H9 (cell line): Measurements from ENCODE around the gene AKR1E2. TPM values are rescaled to one million over a fixed set of nuclear protein-coding genes. Genes with fewer than 3 reads are reported as not detected.

ENCODE experiments used
- DNase-seq: peaks from one replicate; pipeline ENCODE4 v3.0.0-alpha.2; 2017
- H2AFZ ChIP-seq: one replicate; pipeline ENCODE4 v1.6.1; 2013; ENCODE audit warnings: mild to moderate bottlenecking, low read length, control low read depth, moderate library complexity
- H2AK5ac ChIP-seq: 2 replicates; pipeline ENCODE4 v1.6.1; 2013; ENCODE audit warnings: low read length, control low read depth, mixed read lengths; ENCODE audit not compliant: insufficient read length
- H2BK120ac ChIP-seq: one replicate; pipeline ENCODE4 v1.6.1; 2013; ENCODE audit warnings: low read depth, mild to moderate bottlenecking, low read length, control low read depth, inconsistent platforms; ENCODE audit not compliant: poor library complexity, severe bottlenecking
- H2BK12ac ChIP-seq: 2 replicates; pipeline ENCODE4 v1.6.1; 2013; ENCODE audit warnings: low read length, control low read depth, mixed read lengths, low read depth; ENCODE audit not compliant: insufficient read length
- H2BK15ac ChIP-seq: 2 replicates; pipeline ENCODE4 v1.6.1; 2013; ENCODE audit warnings: low read depth, low read length, control low read depth
- H2BK20ac ChIP-seq: one replicate; pipeline ENCODE4 v1.6.1; 2013; ENCODE audit warnings: low read depth, mild to moderate bottlenecking, low read length, control low read depth, inconsistent platforms; ENCODE audit not compliant: poor library complexity, severe bottlenecking
- H2BK5ac ChIP-seq: 2 replicates; pipeline ENCODE4 v1.6.1; 2013; ENCODE audit warnings: low read length, control low read depth, mixed read lengths; ENCODE audit not compliant: insufficient read length
- H3K14ac ChIP-seq: 2 replicates; pipeline ENCODE4 v1.6.1; 2013; ENCODE audit warnings: low read length, control low read depth; ENCODE audit not compliant: insufficient read depth
- H3K18ac ChIP-seq: 2 replicates; pipeline ENCODE4 v1.6.1; 2013; ENCODE audit warnings: low read depth, mild to moderate bottlenecking, mixed read lengths, low read length, control low read depth; ENCODE audit not compliant: insufficient read length
- H3K23ac ChIP-seq: 2 replicates; pipeline ENCODE4 v1.6.1; 2013; ENCODE audit warnings: low read length, control low read depth, mixed read lengths, low read depth; ENCODE audit not compliant: insufficient read length
- H3K23me2 ChIP-seq: 2 replicates; pipeline ENCODE4 v1.6.1; 2013; ENCODE audit warnings: low read depth, mild to moderate bottlenecking, mixed read lengths, low read length, control low read depth; ENCODE audit not compliant: insufficient read length, poor library complexity, severe bottlenecking
- H3K27ac ChIP-seq: 2 replicates; pipeline ENCODE4 v1.5.1; 2013; ENCODE audit warnings: low read length, control low read depth, mixed read lengths, low read depth; ENCODE audit not compliant: insufficient read length
- H3K27me3 ChIP-seq: 2 replicates; pipeline ENCODE4 v1.6.1; 2013; ENCODE audit warnings: low read length, control low read depth, inconsistent platforms; ENCODE audit not compliant: insufficient read depth
- H3K4ac ChIP-seq: 2 replicates; pipeline ENCODE4 v1.6.1; 2013; ENCODE audit warnings: low read depth, mild to moderate bottlenecking, control low read depth, inconsistent platforms, low read length, moderate library complexity
- H3K4me1 ChIP-seq: 2 replicates; pipeline ENCODE4 v1.6.1; 2013; ENCODE audit warnings: low read length, control low read depth, inconsistent platforms; ENCODE audit not compliant: insufficient read depth
- H3K4me2 ChIP-seq: 2 replicates; pipeline ENCODE4 v1.6.1; 2013; ENCODE audit warnings: low read length, control low read depth, mixed read lengths; ENCODE audit not compliant: insufficient read length, insufficient read depth
- H3K56ac ChIP-seq: 2 replicates; pipeline ENCODE4 v1.6.1; 2013; ENCODE audit warnings: low read depth, mild to moderate bottlenecking, mixed read lengths, low read length, control low read depth; ENCODE audit not compliant: insufficient read length
- H3K79me1 ChIP-seq: 2 replicates; pipeline ENCODE4 v1.6.1; 2013; ENCODE audit warnings: low read depth, mild to moderate bottlenecking, moderate library complexity, low read length, control low read depth, inconsistent platforms; ENCODE audit not compliant: insufficient read depth, poor library complexity, severe bottlenecking
- H3K79me2 ChIP-seq: 2 replicates; pipeline ENCODE4 v1.6.1; 2013; ENCODE audit warnings: low read length, control low read depth, inconsistent platforms; ENCODE audit not compliant: insufficient read depth
- H3K9ac ChIP-seq: 2 replicates; pipeline ENCODE4 v1.6.1; 2013; ENCODE audit warnings: low read length, control low read depth, mixed read lengths; ENCODE audit not compliant: insufficient read length; ENCODE audit errors: extremely low read depth
- H3K9me3 ChIP-seq: one replicate; pipeline ENCODE4 v1.6.1; 2013; ENCODE audit warnings: low read depth, low read length, inconsistent platforms; ENCODE audit not compliant: control insufficient read depth
- H3T11ph ChIP-seq: one replicate; pipeline ENCODE4 v1.6.1; 2013; ENCODE audit warnings: mild to moderate bottlenecking, low read length, control low read depth, inconsistent platforms
- H4K20me1 ChIP-seq: one replicate; pipeline ENCODE4 v1.6.1; 2013; ENCODE audit not compliant: control insufficient read depth, insufficient read length, insufficient read depth
- H4K5ac ChIP-seq: 2 replicates; pipeline ENCODE4 v1.6.1; 2013; ENCODE audit warnings: low read depth, mild to moderate bottlenecking, mixed read lengths, low read length, control low read depth; ENCODE audit not compliant: insufficient read length
- H4K8ac ChIP-seq: replicated peaks from 2 replicates; pipeline ENCODE4 v1.6.1; 2013; ENCODE audit warnings: low read length, control low read depth, mixed read lengths, low read depth; ENCODE audit not compliant: insufficient read length
- H4K91ac ChIP-seq: 2 replicates; pipeline ENCODE4 v1.6.1; 2013; ENCODE audit warnings: low read depth, mild to moderate bottlenecking, moderate library complexity, mixed read lengths, low read length, control low read depth; ENCODE audit not compliant: insufficient read length
- H3K27ac Mint-ChIP-seq, 3 experiments: 2 replicates in 2 of 3; 3 replicates in 1 of 3; pipeline ENCODE4 v1.8.0; 2020 to 2021; ENCODE audit warnings: mixed read lengths in 3 of 3, mild to moderate bottlenecking in 1 of 3, moderate library complexity in 1 of 3
- H3K27me3 Mint-ChIP-seq: 2 replicates; pipeline ENCODE4 v1.8.0; 2021; ENCODE audit warnings: low read depth, mild to moderate bottlenecking, moderate library complexity, mixed read lengths
- H3K36me3 Mint-ChIP-seq, 3 experiments: 2 replicates in 2 of 3; 3 replicates in 1 of 3; pipeline ENCODE4 v1.8.0; 2020 to 2021; ENCODE audit warnings: low read depth in 3 of 3, mixed read lengths in 3 of 3; ENCODE audit not compliant: insufficient read depth in 1 of 3
- H3K4me1 Mint-ChIP-seq, 2 experiments: 2 replicates each; pipeline ENCODE4 v1.8.0; 2020; ENCODE audit warnings: mixed read lengths in 2 of 2
- H3K4me3 Mint-ChIP-seq, 2 experiments: 2 replicates in 1 of 2; 3 replicates in 1 of 2; pipeline ENCODE4 v1.8.0; 2020 to 2021; ENCODE audit warnings: mild to moderate bottlenecking in 2 of 2, mixed read lengths in 2 of 2, moderate library complexity in 1 of 2
- H3K9me3 Mint-ChIP-seq, 2 experiments: 2 replicates in 1 of 2; 3 replicates in 1 of 2; pipeline ENCODE4 v1.8.0; 2020; ENCODE audit warnings: mild to moderate bottlenecking in 2 of 2, mixed read lengths in 2 of 2, moderate library complexity in 1 of 2
- WGBS: extraction: QIAGEN DNeasy Blood & Tissue Kit; methylation state at CpG from one replicate; pipeline ENCODE4 v1.1.7; 2013; ENCODE audit warnings: missing lambda C conversion rate, low lambda C conversion rate, mixed read lengths; ENCODE audit not compliant: insufficient read length; ENCODE audit errors: extremely low coverage; 5-methylcytosine and 5-hydroxymethylcytosine counted together
- total RNA-seq: library from RNA; stranded (reverse); gene quantifications from 2 replicates; pipeline ENCODE4 v1.2.1, GENCODE V29; 2021
- TF ChIP-seq, protein P1 (sequence below): fragments of 200-600 bp; sonication (generic); conservative IDR thresholded peaks from 3 replicates; pipeline ENCODE4 v1.8.0; 2021; ENCODE audit warnings: antibody characterized with exemption, mild to moderate bottlenecking

The AKR1E2 gene
- total RNA-seq, 1 experiment from 2014 or later, result 2.2 TPM

DNA sequence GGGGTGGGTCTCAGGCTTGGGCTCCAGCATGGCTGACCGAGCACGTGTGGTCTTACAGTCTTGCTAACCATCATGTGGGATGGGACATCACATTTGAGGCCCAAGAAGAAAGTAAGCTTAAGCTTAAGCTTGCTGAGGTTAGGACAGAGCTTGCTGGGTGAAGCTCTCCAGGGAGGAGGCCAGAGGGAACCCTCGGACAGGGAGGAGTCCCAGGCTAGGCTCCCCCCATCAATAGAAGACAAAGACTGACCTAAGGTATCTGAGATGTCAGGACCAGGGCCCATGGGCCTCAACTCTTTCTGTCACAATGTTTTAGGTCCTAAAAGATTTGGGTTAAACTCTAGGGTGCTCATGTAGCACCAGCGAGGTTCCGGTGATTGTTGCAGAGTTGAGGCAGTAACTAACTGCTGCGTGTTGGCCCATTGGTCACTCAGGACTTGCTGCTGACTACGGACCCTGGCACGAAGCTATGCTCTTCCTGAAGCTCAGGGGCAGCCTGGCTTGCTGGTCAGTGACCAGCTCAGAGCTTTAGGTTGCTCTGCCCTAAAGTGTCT, 10.5 kb downstream of the AKR1E2 start:
- peaks cover 3 to 51% of the 10 kb centered on the region in 2 experiments; a peak in 2 of 5 replicates for H3K9me3 Mint-ChIP-seq
- Histone ChIP-seq H4K20me1 (no peaks in the 10 kb centered on the region), H3K56ac (no peak overlapping the region), H3K9me3 (no peaks in the 10 kb centered on the region), H3K18ac (no peak overlapping the region), H3K4ac (no peak overlapping the region), H2BK20ac (no peak overlapping the region), H4K5ac (no peak overlapping the region), H3K27ac (no peak overlapping the region), H3K23ac (no peak overlapping the region), H2BK120ac (no peak overlapping the region), H3K27me3 (no peaks in the 10 kb centered on the region), H4K91ac (no peak overlapping the region), H3K79me2 (no peaks in the 10 kb centered on the region), H3K14ac (no peak overlapping the region), H2AK5ac (no peak overlapping the region), H3K23me2 (no peaks in the 10 kb centered on the region), H3K4me2 (no peak overlapping the region), H2AFZ (no peak overlapping the region), H3K4me1 (no peaks in the 10 kb centered on the region), H2BK12ac (no peak overlapping the region), H3K79me1 (no peaks in the 10 kb centered on the region), H2BK15ac (no peak overlapping the region), H3K9ac (no peak overlapping the region), H3T11ph (no peak overlapping the region), H2BK5ac (no peak overlapping the region), H4K8ac (no peak overlapping the region)
- peaks cover 3 to 12% (median 10%) of the 10 kb centered on the region in 3 experiments; a peak in 6 of 7 replicates for H3K36me3 Mint-ChIP-seq
- H3K4me1 Mint-ChIP-seq, result no peaks in the 10 kb centered on the region
- peaks cover 2% of the 10 kb centered on the region for H3K27me3 Mint-ChIP-seq
- DNase-seq, result no peak
- no CpG with 5 or more reads among the region's 8 CpGs for WGBS
- H3K4me3 Mint-ChIP-seq, result no peak overlapping the region
- TF ChIP-seq, protein P1, sequence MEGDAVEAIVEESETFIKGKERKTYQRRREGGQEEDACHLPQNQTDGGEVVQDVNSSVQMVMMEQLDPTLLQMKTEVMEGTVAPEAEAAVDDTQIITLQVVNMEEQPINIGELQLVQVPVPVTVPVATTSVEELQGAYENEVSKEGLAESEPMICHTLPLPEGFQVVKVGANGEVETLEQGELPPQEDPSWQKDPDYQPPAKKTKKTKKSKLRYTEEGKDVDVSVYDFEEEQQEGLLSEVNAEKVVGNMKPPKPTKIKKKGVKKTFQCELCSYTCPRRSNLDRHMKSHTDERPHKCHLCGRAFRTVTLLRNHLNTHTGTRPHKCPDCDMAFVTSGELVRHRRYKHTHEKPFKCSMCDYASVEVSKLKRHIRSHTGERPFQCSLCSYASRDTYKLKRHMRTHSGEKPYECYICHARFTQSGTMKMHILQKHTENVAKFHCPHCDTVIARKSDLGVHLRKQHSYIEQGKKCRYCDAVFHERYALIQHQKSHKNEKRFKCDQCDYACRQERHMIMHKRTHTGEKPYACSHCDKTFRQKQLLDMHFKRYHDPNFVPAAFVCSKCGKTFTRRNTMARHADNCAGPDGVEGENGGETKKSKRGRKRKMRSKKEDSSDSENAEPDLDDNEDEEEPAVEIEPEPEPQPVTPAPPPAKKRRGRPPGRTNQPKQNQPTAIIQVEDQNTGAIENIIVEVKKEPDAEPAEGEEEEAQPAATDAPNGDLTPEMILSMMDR, result no peak
- H3K27ac Mint-ChIP-seq, result no peak overlapping the region
